SK-N-SH (cell line): ENCODE data around the gene PRG2. TPM values are rescaled to one million over a fixed set of nuclear protein-coding genes. Genes with fewer than 3 reads are reported as not detected.

Experiments used
- CTCF ChIA-PET: fragments of 300-600, 350-600 bp; formaldehyde crosslinking; extraction: SDS; loops from one replicate; lab custom pipeline; 2021; lab: Yijun Ruan, JAX
- POLR2A ChIA-PET: fragments of 350-600 bp; sonication (Branson Sonifier 250); formaldehyde crosslinking; extraction: SDS; loops from one replicate; lab custom pipeline; 2020; ENCODE audit warnings: antibody characterized with exemption, inconsistent platforms; lab: Yijun Ruan, JAX
- DNase-seq: peaks from one replicate; pipeline ENCODE4 v3.0.0; 2012
- H2AFZ ChIP-seq: fragments of 200-600 bp; sonication (generic); 2 replicates; pipeline ENCODE4 v1.8.1; 2016; ENCODE audit warnings: antibody characterized with exemption, mild to moderate bottlenecking, low read depth
- H3F3A ChIP-seq: fragments of 200-600 bp; sonication (generic); replicated peaks from 2 replicates; pipeline ENCODE3; 2016; ENCODE audit warnings: antibody characterized with exemption, mild to moderate bottlenecking; ENCODE audit not compliant: insufficient read depth
- H3K27ac ChIP-seq, 2 experiments: fragments of 200-500 bp in 1 of 2; fragments of 200-600 bp in 1 of 2; sonication (Bioruptor generic) in 1 of 2; sonication (generic), shearing (Covaris generic) in 1 of 2; 2 replicates each; pipeline versions ENCODE4 v1.5.1 to v1.6.1; 2014 to 2016; ENCODE audit warnings: low read depth in 2 of 2, inconsistent platforms in 1 of 2, low read length in 1 of 2, mild to moderate bottlenecking in 1 of 2, mixed read lengths in 1 of 2
- H3K27me3 ChIP-seq: fragments of 200-600 bp; sonication (generic), shearing (Covaris generic); 2 replicates; pipeline ENCODE4 v1.6.1; 2016; ENCODE audit warnings: mixed run types; ENCODE audit not compliant: insufficient read depth
- H3K36me3 ChIP-seq, 2 experiments: fragments of 200-500 bp in 1 of 2; fragments of 200-600 bp in 1 of 2; sonication (Bioruptor generic) in 1 of 2; sonication (generic) in 1 of 2; replicated peaks in 1 of 2; 2 replicates each; pipeline versions ENCODE3 to v1.5.1; 2014 to 2016; ENCODE audit warnings: low read length in 1 of 2, mild to moderate bottlenecking in 1 of 2; ENCODE audit not compliant: insufficient read depth in 2 of 2, control insufficient read depth in 1 of 2
- H3K4me1 ChIP-seq, 2 experiments: fragments of 200-500 bp in 1 of 2; fragments of 200-600 bp in 1 of 2; sonication (Bioruptor generic) in 1 of 2; sonication (generic), shearing (Covaris generic) in 1 of 2; 2 replicates each; pipeline versions ENCODE4 v1.5.1 to v1.6.1; 2014 to 2016; ENCODE audit warnings: low read depth in 1 of 2, low read length in 1 of 2, mixed run types in 1 of 2; ENCODE audit not compliant: insufficient read depth in 2 of 2, control insufficient read depth in 1 of 2
- H3K4me2 ChIP-seq: fragments of 200-600 bp; sonication (generic), shearing (Covaris generic); 2 replicates; pipeline ENCODE4 v1.6.1; 2017; ENCODE audit warnings: mixed run types
- H3K4me3 ChIP-seq, 2 experiments: fragments of 200-500 bp in 1 of 2; fragments of 200-600 bp in 1 of 2; sonication (Bioruptor generic) in 1 of 2; sonication (generic), shearing (Covaris generic) in 1 of 2; 2 replicates each; pipeline versions ENCODE4 v1.5.1 to v1.8.1; 2014 to 2016; ENCODE audit warnings: low read depth in 2 of 2, inconsistent platforms in 1 of 2, low read length in 1 of 2, mild to moderate bottlenecking in 1 of 2, mixed read lengths in 1 of 2, moderate library complexity in 1 of 2
- H3K79me2 ChIP-seq: fragments of 200-600 bp; sonication (generic); 2 replicates; pipeline ENCODE4 v1.8.1; 2017; ENCODE audit warnings: mild to moderate bottlenecking; ENCODE audit not compliant: insufficient read depth
- H3K9ac ChIP-seq: fragments of 200-600 bp; sonication (generic); 2 replicates; pipeline ENCODE4 v1.6.1; 2017; ENCODE audit warnings: mixed run types
- H3K9me2 ChIP-seq: fragments of 200-600 bp; sonication (generic); 2 replicates; pipeline ENCODE4 v1.6.1; 2017; ENCODE audit warnings: mixed run types
- H3K9me3 ChIP-seq: fragments of 200-600 bp; sonication (generic); 2 replicates; pipeline ENCODE4 v1.6.1; 2017; ENCODE audit warnings: mixed run types, mild to moderate bottlenecking, moderate library complexity
- H4K20me1 ChIP-seq: fragments of 200-600 bp; sonication (generic); 2 replicates; pipeline ENCODE4 v1.6.1; 2017; ENCODE audit warnings: mild to moderate bottlenecking, mixed run types; ENCODE audit not compliant: insufficient read depth
- CHD2 ChIP-seq: fragments of 150-350 bp; IDR thresholded peaks from 2 replicates; pipeline ENCODE4 v1.6.1; 2018; ENCODE audit warnings: low read length; ENCODE audit not compliant: partially characterized antibody
- CTCF ChIP-seq: fragments of 200-600 bp; sonication (generic); IDR thresholded peaks from 2 replicates; pipeline ENCODE4 v1.6.1; 2017; ENCODE audit warnings: antibody characterized with exemption, mild to moderate bottlenecking, moderate library complexity
- FOSL2 ChIP-seq: IDR thresholded peaks from 2 replicates; pipeline ENCODE4 v1.4.0; 2012; ENCODE audit warnings: low read depth, mild to moderate bottlenecking, moderate library complexity, borderline replicate concordance
- FOXJ3 ChIP-seq: sonication (generic); formaldehyde crosslinking; IDR thresholded peaks from 2 replicates; pipeline ENCODE4 v1.5.1; 2020; ENCODE audit warnings: mild to moderate bottlenecking, missing genetic modification reagents
- FOXM1 ChIP-seq: IDR thresholded peaks from 2 replicates; pipeline ENCODE4 v1.4.0; 2012; ENCODE audit warnings: low read depth, mild to moderate bottlenecking
- GATA2 ChIP-seq: sonication (generic); formaldehyde crosslinking; IDR thresholded peaks from 2 replicates; pipeline ENCODE4 v1.5.0; 2020; ENCODE audit warnings: mild to moderate bottlenecking, missing genetic modification reagents
- MXI1 ChIP-seq: IDR thresholded peaks from 2 replicates; pipeline ENCODE4 v1.6.1; 2012; ENCODE audit warnings: mild to moderate bottlenecking, low read depth, low read length, improper control_type of control experiment
- NFIC ChIP-seq: IDR thresholded peaks from 2 replicates; pipeline ENCODE4 v1.4.0; 2012; ENCODE audit warnings: borderline replicate concordance
- PBX3 ChIP-seq: IDR thresholded peaks from 2 replicates; pipeline ENCODE4; 2012
- POLR2AphosphoS5 ChIP-seq: IDR thresholded peaks from 2 replicates; pipeline ENCODE4 v1.6.1; 2012; ENCODE audit warnings: low read depth, low read length
- RAD21 ChIP-seq: IDR thresholded peaks from 2 replicates; pipeline ENCODE4 v1.6.1; 2012; ENCODE audit warnings: mild to moderate bottlenecking, low read length
- RCOR1 ChIP-seq: fragments of 150-350 bp; IDR thresholded peaks from 2 replicates; pipeline ENCODE4 v1.6.1; 2017; ENCODE audit warnings: antibody characterized with exemption, low read length
- REST ChIP-seq: IDR thresholded peaks from 2 replicates; pipeline ENCODE4 v1.6.1; 2012; ENCODE audit warnings: mild to moderate bottlenecking, low read depth, low read length, moderate library complexity
- RFX5 ChIP-seq: IDR thresholded peaks from 2 replicates; pipeline ENCODE4 v1.6.1; 2012; ENCODE audit warnings: mild to moderate bottlenecking, improper control_type of control experiment, low read length
- RXRA ChIP-seq: IDR thresholded peaks from 2 replicates; pipeline ENCODE4 v1.4.0; 2012; ENCODE audit warnings: low read depth, mild to moderate bottlenecking, borderline replicate concordance
- SIN3A ChIP-seq: IDR thresholded peaks from 2 replicates; pipeline ENCODE4 v1.6.1; 2012; ENCODE audit warnings: low read depth, mild to moderate bottlenecking, low read length, moderate library complexity, borderline replicate concordance
- TAF1 ChIP-seq: IDR thresholded peaks from 2 replicates; pipeline ENCODE4 v1.6.1; 2012; ENCODE audit warnings: low read depth, mild to moderate bottlenecking, low read length, moderate library complexity, borderline replicate concordance
- USF2 ChIP-seq: fragments of 150-350 bp; IDR thresholded peaks from 2 replicates; pipeline ENCODE4 v1.6.1; 2017; ENCODE audit warnings: antibody characterized with exemption, low read length, low read depth, borderline replicate concordance
- YY1 ChIP-seq: IDR thresholded peaks from 2 replicates; pipeline ENCODE4 v1.4.0; 2012; ENCODE audit warnings: low read depth, mild to moderate bottlenecking
- WGBS: methylation state at CpG from one replicate; pipeline ENCODE4 v1.1.6; 2017; ENCODE audit warnings: low lambda C conversion rate; 5-methylcytosine and 5-hydroxymethylcytosine counted together
- polyA plus RNA-seq, 3 experiments: library from polyadenylated mRNA; depleted of rRNA; stranded (reverse); fragments of >200 nt; gene quantifications; 2 replicates each; pipeline ENCODE4 v1.2.3, GENCODE V29; 2012

Gene PRG2
- polyA plus RNA-seq, 1 of the 3 experiments (the other 2 are of a cell fraction) = not detected

GRCh38 chr11:57399221-57399620, 8.8 kb upstream of the PRG2 start:
- H3K27me3 ChIP-seq = peaks cover 22% of the 10 kb centered on the region; the same call in 1 of the 2 replicates
- H3K9me2 ChIP-seq = no peaks in the 10 kb centered on the region
- H2AFZ ChIP-seq = no peak overlapping the region
- H3K79me2 ChIP-seq = no peaks in the 10 kb centered on the region
- TF ChIP-seq NFIC (no peak), CTCF (no peak), RXRA (no peak), SIN3A (no peak), PBX3 (no peak), REST (no peak), RCOR1 (no peak), FOSL2 (no peak), YY1 (no peak), POLR2AphosphoS5 (no peak), FOXJ3 (CRISPR knock-in tag) (no peak), MXI1 (no peak), GATA2 (no peak), TAF1 (no peak), CHD2 (no peak), RAD21 (no peak), RFX5 (no peak), FOXM1 (no peak), USF2 (no peak)
- 20% methylated on average over 5 of the region's 5 CpGs for WGBS
- no peaks in the 10 kb centered on the region for H3K36me3 ChIP-seq
- no peaks in the 10 kb centered on the region for H3K9me3 ChIP-seq
- no peak for DNase-seq
- H3K4me3 ChIP-seq = no peak overlapping the region
- H4K20me1 ChIP-seq = no peaks in the 10 kb centered on the region
- H3K4me1 ChIP-seq = no peaks in the 10 kb centered on the region
- H3K27ac ChIP-seq = no peak overlapping the region
- POLR2A ChIA-PET = no interaction called here
- no peak overlapping the region for H3K4me2 ChIP-seq
- no peak overlapping the region for H3K9ac ChIP-seq
- no peaks in the 10 kb centered on the region for H3F3A ChIP-seq
- CTCF ChIA-PET = no interaction called here
